SW 1271 (cell line): ENCODE measurements around the gene ZNF213.

Source experiments
- DNase-seq, 2 experiments: peaks; one replicate each; lab custom pipeline; 2025; lab: John Stamatoyannopoulos, UW

The ZNF213 gene, protein sequence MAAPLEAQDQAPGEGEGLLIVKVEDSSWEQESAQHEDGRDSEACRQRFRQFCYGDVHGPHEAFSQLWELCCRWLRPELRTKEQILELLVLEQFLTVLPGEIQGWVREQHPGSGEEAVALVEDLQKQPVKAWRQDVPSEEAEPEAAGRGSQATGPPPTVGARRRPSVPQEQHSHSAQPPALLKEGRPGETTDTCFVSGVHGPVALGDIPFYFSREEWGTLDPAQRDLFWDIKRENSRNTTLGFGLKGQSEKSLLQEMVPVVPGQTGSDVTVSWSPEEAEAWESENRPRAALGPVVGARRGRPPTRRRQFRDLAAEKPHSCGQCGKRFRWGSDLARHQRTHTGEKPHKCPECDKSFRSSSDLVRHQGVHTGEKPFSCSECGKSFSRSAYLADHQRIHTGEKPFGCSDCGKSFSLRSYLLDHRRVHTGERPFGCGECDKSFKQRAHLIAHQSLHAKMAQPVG

DNA sequence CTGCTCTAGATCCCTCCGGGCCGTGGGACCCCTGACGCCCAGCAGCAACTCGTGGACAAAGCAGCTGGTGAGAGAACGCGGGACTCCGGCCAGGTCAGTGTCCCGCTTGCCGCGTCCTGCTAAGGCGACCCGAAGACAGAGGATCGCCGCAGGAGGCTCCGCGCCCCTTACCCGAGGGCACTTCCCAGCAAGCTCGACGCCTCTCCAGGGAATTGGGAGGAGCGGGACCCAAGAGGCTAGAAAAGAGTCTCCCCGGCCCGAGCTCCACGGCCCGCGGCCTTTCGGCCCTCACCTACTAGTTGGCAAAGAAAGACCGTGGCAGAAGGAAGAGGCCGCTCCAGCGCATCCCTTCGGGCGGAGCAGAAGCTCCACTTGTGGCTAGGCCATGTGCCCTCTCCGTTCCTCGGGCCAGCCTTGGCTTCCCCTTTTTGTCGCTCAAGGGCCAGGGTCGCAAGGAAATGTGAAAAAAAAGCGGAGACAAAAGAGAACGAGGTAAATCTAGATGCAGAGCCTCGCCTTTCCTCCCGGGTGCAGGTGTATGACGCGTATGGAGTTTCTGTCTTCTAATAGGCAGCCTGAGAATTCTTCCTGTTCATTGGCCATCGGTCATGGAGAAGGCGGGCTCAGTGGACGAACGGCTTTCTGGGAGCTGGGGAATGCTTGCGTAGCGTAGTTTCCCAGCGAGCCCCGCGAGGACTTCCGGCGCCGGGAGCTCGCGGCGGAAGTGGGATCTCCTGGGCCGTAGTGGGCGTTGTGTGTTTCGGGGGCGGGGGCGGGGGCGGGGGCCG is at the start of gene ZNF213:
Gene ZNF213, plus strand, starts transcription at position 692 of the 788 bp plus-strand sequence. CDS start 2,252 bp downstream, outside the sequence.
- peak; percentile 82 to 94 for DNase-seq

DNA sequence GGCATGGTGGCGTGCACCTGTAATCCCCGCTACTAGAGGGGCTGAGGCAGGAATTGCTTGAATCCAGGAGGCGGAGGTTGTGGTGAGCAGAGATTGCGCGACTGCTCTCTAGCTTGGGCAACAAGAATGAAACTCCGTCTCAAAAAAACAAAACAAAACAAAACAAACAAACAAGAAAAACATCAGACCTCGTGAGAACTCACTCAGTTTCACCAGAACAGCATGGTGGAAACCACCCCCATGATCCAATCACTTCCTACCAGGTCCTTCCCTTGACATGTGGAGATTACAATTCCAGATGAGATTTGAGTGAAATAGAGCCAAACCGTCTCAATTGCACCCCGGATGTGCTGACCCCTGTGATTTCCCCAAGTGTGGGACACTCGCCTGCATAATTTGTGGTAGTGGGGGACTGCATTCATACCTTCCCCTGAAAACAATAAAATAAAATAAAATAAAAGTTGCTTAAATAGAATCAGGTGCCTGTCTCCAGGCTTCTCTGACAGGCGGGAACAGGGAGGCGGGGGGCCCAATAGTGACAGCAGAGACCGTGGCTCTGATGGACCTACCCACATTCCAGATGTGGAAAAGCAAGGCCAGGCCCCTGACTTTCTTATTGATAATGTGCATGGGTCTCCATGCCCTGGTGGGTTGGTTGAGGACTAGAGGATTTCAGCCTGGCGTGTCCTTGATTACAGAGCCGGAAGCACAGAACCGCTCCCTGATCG is 48.8 kb upstream of the ZNF213 start:
- DNase-seq = no peak

DNA sequence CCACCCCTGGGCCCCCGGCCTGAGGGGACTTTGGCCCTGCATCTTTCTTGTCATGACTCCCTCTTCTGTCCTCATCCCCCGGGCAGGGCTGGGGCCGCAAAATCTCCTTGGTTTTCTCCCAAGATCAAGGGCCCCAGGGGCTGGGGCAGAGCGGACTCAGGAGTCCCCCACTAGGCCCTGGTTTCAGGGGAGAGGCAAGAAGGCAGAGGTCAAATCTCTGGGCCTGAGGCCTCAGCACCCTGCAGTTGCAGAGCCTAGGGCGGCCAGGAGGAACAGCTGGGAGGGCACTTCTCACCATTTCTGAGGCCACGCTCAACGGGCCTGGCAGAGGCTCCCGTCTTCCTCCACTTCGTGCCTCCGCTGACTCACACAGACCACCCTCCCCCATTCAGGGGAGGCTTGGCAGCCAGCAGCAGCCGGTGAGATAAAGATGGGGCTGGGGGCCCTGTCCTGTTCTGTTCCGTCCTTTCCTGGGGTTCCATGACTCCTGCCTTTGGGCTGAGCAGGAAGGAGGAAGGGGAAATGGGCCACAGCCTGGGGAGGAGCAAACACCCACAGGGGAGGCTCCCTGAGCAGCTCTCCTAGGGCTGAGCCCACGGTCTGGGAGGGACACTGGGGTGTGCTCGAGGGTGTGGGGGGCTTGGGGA is 48.1 kb upstream of the ZNF213 start:
- DNase-seq = no peak

DNA sequence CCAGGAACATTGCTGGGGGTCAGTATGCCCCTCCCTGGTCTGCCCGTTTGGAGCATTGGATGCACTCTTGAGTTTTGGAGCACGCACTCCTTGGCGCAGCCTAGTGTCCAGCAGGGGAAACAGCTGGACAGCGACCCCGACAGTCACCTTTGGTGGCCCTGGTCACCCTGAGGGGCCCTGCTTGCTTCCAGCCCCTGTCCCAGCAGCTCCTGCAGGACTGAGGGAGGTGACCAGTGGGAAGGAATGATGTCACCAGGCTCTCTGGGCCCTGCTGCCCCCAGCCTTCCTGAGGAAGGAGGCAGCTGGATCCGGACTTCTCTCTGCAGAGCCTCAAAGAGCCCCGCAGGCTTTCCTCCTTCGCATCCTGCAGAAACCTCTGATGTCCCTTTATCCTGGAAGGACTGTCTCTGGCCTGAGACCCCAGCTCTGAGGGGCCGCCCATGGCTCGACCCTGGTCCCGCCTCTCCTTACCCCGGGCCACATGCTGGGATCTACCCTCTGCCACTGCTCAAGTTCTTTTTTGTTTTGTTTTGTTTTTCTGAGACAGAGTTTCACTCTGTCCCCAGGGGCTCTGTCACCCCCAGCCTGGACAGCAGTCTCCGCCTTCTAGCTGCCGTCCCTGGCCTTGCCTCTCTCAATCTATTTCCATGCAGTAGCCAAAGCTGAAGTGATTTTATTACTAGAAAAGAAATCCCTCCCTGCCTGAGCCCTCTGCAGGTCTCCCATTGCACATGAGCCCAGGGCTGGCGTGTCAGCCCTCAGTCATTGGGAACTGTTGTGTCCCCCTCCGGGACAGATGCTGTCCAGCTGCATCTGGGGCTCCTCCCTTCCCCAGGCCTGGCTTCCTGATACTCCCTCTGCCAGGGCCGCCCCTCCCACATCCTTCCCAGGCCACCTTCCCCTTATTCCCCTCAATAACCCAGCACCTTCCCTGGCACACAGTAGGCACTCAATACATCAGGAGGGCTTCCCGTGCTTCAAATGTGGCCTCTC is 47.3 kb upstream of the ZNF213 start:
- no peak for DNase-seq

DNA sequence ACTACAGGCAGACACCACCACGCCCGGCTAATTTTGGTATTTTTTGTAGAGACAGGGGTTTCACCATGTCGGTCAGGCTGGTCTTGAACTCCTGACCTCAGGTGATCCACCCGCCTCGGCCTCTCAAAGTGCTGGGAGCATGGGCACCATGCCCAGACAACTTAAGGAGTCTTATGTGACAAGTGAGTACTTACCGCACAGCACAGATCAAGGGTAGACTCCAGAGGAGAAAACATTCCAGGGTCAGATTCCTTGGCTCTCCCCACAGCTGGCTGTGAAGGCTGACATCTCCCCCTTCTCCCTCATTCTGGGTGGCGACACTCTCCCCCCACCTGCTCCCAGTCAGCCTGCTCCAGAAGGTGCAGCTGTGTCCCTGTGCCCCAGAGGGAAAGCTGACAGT is 46.4 kb upstream of the ZNF213 start:
- DNase-seq = no peak

DNA sequence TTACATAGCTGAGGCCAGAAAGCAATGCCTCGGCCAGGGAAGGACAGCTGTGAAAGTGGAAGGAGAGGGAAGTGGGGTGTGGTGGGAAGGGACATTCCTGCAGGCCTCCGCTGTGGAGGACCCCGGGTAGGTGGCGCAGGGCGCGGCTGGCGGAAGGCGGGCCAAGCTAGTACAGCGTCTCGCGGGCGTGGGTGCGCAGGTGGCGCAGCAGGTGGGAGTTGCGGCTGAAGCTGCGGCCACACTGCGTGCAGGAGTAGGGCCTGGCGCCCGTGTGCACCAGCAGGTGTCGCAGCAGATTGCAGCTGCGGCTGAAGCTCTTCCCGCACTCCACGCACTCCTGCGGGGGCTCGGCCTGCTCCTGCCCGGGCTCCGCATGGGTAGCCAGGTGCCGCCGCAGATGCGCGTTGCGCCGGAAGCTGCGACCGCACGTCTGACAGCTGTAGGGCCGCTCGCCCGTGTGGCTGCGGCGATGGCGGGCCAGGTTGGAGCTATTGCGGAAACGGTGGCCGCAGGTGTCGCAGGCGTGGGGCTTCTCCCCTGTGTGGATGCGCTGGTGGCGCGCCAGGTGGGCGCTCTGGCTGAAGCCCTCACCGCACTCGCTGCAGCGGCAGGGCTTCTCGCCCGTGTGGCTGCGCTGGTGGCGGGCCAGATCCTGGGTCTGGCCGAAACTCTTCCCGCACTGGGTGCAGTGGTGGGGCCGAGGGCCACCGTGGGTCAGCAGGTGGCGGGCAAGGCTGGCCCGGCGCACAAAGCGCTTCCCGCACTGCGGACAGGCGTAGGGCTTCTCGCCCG is 45.7 kb upstream of the ZNF213 start:
- DNase-seq = no peak

DNA sequence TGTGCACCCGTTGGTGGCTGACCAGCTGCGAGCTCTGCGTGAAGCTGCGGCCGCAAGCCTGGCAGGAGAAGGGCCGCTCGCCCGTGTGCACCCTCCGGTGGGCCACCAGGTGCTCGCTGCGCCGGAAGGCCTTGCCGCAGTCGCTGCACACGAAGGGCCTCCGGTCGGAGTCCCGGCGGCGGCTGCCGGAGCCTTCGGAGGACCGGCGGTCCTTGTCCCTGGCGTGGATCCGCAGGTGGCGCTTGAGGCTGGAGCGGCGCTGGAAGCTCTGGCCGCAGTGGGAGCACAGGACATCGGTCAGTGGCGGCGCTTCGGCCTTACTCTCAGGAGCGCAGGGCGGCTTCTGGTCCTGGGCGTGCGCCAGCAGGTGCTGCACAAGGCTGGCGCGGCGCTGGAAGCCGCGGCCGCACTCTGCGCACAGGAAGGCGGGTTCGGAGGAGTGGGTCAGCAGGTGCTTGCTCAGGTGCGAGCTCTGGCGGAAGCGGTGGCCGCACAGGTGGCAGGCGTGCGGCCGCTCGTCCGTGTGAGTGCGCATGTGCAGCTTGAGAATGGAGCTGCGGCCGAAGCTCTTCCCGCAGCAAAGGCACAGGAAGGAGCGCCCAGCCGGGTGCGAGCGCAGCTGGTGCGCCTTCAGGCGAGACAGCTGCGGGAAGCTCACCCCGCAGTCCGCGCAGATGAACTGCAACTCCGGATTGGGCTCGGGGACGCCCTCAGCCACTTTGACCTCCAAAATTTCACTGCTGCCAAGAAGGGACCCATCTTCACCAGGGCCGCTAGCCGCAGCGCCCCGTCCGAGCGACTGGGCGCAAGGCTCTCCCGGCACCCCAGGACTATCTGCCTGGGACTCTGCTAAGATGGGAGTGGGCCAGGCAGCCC is 44.9 kb upstream of the ZNF213 start:
- DNase-seq = no peak

DNA sequence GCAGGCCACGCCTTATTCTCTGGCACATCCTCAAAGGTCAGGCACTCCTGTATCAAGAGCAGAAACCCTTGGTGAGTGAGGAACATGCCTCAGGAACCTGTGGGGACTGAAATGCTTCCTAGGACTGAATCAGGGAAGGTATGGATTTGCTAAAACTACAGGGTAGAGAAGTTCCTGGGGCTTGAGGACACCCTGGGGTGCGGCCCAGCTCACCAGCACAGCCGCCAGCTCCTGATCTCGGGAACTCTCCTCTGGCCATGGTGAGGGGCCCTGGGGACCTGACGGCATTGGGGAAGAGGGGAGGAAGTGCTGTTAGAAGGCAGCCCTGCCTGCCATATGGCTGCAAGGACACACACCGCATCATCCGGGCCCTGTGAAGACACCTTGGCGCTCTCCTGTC is 43.3 kb upstream of the ZNF213 start:
- no peak for DNase-seq

DNA sequence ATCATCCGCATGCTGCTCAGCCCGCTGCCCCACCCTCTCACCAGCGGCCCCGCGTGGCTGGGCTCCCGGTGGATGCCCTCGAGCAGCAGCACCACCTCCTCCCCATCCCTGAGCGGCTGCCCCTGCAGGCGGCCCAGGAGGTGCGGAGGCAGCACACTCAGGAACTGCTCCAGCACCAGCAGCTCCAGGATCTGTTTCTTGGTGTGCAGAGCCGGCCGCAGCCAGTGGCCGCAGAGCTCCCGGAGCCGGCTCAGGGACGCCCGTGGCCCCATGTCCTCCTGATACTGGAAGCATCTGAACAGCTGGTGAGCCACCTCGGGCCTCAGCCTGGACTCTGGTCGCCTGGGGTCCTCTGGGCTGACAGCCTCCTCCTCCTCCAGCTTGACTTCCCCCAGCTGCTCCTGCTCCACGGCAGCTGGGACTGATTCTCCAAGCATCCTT is 42.3 kb upstream of the ZNF213 start:
- DNase-seq = no peak

DNA sequence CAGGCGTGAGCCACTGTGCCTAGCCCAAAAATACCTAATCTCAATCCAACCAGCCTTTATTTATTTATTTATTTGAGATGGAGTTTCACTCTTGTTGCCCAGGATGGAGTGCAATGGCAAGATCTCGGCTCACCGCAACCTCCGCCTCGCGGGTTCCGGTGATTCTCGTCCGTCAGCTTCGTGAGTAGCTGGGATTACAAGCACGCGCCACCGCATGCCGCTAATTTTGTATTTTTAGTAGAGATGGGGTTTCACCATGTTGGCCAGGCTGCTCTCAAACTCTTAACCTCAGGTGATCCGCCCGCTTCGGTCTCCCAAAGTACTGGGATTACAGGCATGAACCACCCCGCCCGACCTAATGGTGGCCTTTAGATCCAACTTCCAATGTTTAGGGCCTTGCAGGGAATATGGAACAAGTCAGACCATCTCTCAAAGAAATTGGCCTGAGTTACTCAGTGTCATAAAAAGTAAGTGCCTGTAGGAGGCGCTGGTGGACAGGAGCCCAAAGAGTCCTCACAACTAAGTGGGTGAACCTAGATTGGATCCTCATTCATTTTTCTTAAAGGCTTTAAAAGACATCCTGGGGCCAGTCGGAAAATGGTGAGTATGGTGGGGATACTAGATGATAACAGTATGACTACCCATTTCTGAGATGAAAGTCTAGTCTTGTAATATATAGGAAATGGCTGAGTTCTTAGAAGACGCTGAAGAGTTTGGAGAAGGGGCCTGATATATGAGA is 40.4 kb upstream of the ZNF213 start:
- DNase-seq = no peak

DNA sequence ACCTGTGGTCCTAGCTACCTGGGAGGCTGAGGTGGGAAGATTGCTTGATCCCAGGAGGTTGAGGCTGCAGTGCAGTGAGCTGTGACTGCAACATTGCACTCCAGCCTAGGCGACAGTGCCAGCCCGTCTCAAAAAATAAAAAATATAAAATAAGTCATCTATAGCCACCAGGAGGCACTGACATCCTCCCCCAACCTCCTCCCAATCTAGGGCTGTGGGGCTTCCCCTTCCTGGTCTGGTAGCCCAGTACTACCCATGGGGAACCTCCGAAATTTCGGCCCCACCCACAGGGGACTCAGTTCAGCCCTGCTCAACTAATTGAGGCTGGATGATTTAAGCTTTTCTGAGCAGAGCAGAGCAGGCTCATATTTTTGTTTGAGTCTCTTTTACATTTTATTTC is 39.0 kb upstream of the ZNF213 start:
- DNase-seq = no peak

DNA sequence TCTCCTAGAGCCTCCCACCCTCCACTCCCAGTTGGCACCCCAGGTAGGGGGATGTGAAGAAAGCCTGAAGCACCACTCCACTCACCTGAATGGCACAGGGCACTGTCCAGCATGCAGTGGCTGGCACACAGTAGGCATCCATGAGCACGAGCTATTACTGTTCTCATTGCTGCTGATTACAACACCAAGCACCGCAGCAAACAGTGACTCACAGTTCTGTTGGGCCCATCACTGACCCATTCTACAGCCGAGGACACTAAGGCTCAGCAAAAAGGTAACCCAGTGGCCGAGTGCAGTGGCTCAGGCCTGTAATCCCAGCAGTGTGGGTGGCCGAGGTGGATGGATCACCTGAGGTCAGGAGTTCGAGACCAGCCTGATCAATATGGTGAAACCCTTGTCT is 38.5 kb upstream of the ZNF213 start:
- no peak for DNase-seq

DNA sequence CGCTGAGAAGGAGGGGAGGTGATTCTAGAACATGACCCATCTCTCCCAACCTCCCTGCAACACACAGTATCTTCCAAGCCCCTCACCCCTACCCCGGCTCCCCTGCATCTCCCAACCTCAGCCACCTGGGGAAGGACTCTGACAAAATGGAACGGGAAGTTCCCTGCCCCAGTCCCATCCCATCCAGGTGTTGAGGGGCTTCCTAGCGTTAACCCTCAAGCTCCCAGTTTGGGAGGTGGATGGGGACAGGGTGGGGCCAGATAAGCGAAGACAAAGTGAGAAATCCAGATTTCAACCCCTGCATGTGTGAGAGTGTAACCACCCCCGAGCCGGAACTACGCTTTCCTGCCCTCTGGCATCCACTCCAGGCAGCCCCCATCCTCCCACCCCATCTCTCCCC is 37.6 kb upstream of the ZNF213 start:
- no peak for DNase-seq

DNA sequence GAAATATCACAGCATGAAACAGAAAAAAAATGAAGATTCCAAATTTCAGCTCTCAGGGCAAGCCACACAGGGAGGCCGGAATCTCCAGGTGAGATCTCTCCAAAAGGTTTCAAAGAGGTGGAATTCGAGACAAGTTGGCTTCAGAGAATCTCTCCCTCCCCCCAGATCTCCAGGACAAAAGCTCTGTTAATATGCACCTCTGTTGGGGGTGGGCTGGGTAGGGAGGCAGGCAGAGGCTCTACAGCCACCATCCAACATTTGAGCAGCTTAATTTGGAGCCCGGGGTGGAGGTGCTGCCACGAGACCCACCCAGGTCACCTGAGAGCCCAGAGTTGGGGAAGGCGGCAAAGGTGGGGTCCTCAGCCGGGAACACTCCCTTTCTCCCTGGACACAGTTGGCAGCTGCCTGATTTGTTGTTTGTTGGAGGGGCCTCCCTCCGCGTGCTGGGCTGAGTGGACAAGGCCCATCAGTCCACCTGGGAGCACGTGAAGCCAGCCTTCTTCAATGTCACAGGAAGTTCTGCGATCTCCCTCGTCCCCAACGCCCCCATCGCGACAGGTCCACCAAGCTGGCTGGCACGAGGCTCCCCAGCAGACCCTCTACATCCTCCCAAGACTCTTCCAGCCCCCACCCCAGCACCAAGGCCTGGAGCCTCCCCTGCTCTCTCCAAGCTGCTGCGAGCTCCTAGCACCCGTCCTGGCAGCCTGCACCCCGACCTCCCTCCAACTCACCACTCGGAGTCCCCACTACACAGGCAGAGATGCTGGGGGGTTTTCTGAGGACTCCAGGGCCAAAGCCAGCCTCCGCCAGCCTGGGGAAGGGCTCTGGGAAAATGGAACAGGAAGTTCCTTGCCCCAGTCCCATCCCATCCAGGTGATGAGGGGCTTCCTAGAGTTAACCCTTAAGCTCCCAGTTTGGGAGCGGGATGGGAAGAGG is 36.1 kb upstream of the ZNF213 start, which contains the start of gene ZSCAN10:
Gene ZSCAN10, minus strand, starts transcription at position 836 of the 936 bp plus-strand sequence. CDS start 6,357 bp downstream, outside the sequence.
- DNase-seq = no peak

DNA sequence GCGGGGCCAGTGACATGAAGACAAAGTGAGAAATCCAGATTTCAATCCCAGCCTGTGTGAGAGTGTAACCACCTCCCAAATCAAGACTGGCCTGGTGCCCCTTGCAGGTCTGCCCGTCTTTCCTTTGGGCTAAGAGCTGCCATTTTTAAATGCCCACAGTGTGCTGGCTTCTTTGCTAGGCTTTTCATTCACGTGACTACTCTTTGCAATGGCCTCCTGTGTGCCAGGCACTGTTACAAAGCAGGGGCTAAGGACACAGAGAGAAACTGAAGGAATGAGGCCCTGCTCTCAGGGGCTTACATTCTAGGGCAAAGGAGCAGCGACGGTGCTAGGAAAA is 35.5 kb upstream of the ZNF213 start:
- no peak for DNase-seq

DNA sequence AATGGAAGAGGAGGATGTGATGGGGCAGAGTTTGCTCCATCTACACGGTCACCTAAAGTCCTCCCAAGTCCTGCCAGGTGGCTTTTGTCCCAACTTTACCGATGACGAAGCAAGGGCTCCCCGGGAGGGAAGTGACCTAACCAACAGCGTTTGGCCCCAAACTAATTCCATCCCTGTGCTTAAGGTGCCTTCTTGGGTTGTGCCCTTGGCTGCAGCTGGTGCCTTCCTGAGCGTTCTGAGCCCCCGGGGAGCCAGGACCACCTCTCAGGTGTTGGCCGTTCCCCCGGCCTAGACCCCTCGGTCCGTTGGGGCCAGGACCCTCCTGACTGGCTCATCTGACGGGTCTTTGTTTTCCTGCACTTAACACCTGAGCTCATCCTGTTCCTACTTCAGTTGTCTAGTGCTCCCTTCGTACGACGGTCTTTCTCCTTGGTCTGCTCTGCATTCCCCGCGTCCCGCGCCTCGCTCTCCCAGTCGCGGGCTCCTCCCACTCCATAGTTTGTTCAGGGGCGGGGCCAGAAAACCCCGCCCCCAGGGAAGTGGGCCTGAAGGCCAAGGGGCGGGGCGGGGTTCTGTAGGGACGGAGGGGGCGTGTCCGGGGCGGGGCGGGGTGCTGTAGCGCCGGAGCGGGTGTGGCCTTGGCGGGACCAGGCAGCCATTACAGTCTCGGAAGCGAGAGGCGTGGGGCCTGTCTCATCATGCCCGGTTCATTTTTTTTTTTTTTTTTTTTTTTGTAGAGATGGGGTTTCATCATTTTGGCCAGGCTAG is 34.9 kb upstream of the ZNF213 start:
- DNase-seq = peak in 1 of 2 experiments; percentile 43
